HG03520 (cell line): ENCODE measurements around the gene SCN2A.

Source experiments
- ATAC-seq: cut with Tn5 transposase; IDR thresholded peaks from one replicate; pipeline ENCODE4 v1.9.1; 2021; ENCODE audit warnings: mild to moderate bottlenecking, moderate library complexity; ENCODE audit not compliant: unreplicated experiment

Gene SCN2A

DNA sequence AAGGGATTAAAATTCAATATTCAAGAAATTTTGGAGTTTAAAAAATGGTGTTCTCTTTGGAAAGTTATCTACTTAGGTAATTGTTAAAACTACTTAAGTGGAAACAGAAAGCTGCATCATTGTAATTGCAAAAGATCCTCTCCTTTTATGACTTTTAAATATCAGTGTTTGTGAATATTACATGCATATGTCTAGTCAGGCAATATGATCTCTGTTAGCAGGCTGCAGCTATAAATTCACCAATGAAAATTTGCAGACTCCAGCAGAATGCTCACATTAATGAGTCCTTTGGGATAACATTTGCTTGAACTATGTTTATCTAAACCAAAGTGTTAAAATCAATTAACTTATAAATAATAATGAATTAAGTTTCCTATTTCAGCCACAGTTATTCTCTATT is 171.1 kb downstream of the SCN2A start:
- no peak for ATAC-seq

DNA sequence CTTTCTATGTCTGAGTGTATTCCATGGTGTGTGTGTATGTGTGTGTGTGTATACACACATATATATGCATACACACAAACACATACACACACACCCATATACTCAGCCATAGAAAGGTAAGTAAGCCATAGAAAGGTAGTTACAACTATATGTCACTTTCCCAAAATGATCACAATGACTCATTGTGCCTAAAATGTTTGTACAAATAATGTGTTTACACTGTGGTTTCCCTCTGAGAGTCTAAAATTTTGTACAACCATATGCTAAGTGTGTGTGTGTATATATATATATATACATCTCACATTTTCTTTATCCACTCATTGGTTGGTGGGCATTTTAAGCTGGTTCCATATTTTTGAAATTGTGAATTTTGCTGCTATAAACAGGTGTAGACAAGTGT is 175.0 kb downstream of the SCN2A start:
- no peak for ATAC-seq

DNA sequence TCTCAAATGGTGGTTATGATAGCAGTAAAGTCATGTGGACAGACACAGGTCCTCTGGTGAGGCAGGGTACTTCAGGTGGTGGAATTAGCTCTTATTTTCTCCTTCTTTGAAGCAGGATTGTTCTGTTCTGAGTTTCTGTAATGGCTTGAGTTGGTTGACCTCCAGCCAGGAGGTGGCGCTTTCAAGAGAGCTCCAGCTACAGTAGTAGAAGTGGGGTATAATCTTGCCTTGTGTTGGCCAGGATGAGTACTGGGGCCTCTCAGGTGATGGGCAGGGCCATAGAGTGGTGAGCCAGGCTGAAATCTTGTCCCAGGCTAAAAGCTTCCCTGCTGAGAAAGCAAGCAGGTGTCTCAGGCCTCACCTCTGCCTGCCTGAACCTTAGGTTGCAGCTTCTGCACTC is 177.8 kb downstream of the SCN2A start:
- no peak for ATAC-seq

DNA sequence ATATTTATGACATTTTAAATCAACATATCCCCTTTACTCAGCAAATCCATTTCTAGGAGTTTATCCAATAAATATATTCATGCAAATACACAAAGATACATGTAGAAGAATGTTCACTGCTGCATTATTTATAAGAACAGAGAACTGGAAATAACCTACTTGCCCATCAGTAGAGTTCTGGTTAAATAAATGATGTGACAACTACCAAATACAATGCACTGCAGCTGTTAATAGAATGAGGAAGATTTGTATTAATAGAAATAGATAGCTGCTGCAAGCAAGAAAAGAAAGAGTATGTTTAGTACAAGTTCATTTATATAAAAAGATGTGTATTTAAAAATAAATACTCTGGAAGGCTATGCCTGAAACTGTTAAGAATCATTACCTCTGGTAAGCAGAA is 181.0 kb downstream of the SCN2A start:
- no peak for ATAC-seq

DNA sequence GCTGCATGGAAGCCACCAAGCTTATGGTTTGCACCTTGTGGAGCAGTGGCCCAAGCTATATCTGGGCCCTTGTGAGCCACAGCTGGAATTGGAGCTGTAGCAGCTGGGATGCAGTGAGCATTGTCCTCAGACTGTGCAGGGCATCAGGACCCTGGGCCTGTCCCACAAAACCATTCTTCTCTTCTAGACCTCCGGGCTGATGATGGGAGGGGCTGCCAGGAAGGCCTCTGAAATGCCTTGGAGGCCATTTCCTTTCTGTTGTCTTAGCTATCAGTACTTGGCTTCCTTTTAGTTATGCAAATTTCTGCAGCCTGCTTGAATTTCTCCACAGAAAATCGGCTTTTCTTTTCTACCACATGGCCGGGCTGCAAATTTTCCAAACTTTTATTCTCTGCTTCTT is 183.9 kb downstream of the SCN2A start:
- no peak for ATAC-seq

DNA sequence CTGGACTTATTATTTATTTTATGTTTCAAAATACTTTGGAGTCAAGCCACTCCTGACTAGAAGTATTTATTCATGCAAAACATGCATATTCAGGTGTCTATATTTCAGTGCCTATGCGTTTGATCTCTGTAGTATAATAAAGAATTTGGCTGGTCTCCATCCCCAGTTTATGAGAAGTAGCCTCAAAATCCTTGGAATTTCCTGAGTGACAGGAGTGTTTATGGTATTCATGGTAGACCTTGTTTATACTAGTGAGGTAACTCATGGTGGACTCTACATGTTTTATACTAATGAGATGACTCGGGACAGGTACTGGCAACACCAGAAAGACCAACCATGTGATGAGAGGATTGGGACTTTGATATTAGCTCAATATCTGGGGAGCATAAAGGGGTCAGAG is 186.3 kb downstream of the SCN2A start:
- no peak for ATAC-seq

DNA sequence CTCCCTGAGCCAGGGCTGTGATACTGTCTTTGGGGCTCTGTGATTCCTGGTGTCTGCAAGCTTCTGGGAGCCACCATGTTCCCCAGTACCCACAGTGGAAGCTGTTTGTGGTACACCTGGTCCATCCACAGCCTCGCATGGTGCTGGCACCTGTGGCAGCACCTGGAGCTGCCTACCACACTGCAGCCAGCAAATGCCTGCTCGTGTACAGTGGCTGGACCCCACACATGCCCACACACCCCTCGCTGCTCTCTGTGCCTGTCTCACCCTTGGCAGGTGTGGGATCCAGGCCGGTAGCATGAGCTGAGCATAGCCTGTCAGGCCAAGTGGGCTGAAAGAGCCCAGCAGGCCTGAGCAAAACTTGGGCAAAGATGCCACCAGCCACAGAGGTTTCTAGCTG is 188.5 kb downstream of the SCN2A start:
- ATAC-seq = no peak

DNA sequence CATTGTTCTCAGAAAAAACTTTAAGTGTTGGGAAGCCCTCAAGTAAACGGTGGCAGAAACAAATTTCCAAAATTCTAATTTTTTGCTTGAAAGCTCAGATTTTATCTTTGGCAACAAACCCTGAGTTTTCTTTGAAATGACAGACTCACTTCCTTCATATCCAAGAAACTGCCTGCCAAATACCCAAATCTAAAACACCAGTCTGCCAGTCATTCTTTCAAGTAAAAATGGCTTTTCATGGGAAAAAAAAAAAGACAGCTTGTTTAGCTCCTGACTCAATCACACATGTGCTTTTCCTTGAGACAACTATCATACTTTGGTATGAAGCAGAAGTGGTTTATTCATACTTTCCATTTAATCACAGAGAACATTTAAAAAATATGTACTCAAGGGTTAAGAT is 189.7 kb downstream of the SCN2A start:
- no peak for ATAC-seq

DNA sequence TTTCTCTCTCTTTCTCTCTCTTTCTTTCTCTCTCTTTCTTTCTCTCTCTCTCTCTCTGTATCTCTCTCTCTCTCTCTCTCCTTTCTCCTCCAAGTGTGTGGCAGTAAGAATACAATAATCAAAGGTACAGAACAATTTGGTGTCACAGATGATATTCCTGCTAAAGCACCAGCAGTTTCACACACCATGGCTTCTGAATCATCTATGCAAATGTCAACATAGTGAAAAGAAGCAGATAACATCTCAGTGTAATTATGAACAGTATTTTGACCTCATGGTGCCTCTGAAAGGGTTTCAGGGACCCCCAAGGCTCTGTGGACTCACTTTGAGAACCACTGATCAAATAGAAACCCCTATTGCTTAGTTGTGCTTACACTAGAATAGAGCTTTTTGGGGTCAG is 191.8 kb downstream of the SCN2A start:
- no peak for ATAC-seq

DNA sequence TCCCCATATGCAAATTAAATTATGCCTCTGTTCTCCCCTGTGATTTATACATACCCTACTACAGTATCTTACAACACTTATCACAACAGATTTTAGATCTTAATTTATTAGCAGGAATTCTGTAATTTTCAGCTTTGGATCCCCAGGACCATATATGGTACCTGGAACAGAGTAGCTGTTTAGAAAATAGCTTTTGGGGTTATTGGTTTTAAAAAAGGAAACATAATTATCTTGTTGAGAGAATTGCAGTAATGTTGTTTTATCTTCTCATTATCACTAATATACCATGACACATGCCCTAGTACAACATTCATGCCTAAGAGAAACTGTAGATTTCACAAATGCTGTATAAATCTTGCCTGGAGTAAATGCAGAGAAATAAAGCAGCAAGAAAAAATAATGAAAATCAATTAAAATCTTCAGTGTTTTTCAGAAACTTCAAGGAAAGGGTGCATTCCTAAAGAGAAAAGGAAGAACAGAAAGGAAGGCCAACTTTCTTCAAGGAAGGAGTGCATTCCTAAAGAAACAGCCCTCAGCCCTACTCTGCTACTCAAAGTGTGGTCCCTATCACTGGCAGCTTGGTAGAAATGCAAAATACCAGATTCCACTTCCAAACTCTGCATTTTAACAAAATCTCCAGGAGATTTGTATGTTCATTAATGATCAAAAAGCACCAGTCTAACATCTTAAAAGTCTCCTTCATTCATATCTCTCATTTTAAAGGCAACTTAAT is 193.2 kb downstream of the SCN2A start:
- ATAC-seq = no peak

DNA sequence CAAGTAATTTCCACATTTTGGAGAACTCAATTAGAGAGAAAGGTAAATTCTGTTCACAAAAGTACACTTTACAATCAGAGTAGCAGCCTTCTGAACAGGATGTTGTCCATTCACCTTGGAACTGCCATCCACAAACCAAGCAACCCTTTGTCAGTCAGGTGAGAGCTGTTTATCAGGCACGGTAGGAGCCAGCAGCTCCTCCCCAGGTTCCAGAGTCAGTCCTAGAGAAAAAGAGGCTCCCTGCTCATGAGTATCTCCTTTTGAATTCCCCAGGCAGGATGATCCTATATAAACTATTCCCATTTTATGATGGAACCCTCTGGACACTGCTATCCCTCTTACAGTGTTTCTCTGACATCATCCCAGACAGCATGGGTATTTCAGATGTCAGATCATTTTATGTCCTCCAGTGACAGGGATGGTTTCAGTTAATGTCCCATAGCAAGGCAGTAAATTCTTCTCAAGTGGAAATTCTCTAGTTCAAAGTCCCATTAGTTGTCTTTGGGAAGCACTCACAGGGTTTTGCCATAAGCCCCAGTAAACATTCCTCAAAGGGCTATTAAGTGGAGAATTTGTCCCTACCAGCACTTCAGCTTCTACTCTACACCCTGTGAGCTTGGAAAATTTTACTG is 195.8 kb downstream of the SCN2A start:
- no peak for ATAC-seq

DNA sequence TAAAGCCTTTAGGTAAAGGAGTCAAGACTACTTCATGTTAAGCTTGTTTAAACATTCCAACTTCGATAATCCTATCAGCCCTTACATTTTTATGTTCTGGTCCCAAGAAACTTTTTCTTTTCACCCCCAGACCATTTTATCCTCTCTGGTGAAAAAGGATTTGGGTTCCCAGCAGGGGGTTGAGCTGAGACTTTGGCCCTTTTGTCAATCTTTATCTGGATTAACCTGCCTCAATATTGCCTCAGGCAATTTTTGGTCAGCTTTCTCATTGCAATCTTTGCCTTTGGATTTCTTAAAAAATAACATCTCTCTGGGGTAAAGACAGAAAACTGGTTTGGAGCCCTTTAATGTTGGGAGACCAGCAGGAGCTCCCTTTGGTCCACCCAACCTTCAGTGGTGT is 196.4 kb downstream of the SCN2A start:
- ATAC-seq = no peak

DNA sequence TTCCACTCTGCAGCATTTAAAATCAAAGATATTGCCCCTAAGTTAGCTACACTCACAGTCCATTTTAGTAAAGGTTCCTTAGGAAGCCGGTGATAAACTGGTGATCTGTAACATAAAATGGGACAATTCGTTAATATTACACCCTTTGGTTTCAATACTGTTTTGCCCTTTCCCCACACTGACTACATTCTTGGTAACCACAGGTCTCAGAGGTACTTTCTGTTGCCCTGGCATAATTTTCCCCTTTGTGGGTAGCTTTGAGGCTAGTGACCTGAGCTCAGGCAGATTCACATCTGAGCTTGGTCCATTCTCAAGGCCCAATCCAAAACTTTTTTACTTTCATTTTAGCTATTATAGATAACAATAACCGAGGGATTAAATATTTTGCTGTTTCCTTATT is 197.3 kb downstream of the SCN2A start:
- no peak for ATAC-seq

DNA sequence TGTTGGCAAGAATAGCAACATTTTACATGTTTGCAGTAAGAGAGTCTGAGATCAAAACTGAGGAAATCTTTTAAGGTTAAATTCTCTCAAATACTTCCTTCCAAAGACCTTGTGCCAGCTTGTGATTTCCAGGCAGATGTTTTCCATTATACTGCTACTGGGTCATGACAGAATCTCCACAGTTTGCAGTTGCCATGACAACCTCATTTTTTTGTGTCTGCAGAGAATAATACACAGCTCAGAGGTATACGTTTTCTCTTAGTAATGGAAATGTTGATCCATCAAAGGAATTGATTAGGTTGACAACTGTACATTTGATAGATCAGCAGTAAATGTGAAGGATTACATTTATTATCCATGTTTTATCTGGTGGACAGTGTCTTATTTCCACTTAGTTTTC is 201.2 kb downstream of the SCN2A start:
- ATAC-seq = no peak
